AG08395 (cell line): ENCODE results near the gene ATP8B1.
"Not testable (repeated sequence)": the region's sequence is repeated elsewhere in the genome, so short reads cannot be mapped to it uniquely, and the experiment has no call there.

Experiments
- DNase-seq: peaks from one replicate; pipeline ENCODE4 v3.0.0; 2012; ENCODE audit warnings: mixed read lengths, low spot score

Gene ATP8B1

DNA sequence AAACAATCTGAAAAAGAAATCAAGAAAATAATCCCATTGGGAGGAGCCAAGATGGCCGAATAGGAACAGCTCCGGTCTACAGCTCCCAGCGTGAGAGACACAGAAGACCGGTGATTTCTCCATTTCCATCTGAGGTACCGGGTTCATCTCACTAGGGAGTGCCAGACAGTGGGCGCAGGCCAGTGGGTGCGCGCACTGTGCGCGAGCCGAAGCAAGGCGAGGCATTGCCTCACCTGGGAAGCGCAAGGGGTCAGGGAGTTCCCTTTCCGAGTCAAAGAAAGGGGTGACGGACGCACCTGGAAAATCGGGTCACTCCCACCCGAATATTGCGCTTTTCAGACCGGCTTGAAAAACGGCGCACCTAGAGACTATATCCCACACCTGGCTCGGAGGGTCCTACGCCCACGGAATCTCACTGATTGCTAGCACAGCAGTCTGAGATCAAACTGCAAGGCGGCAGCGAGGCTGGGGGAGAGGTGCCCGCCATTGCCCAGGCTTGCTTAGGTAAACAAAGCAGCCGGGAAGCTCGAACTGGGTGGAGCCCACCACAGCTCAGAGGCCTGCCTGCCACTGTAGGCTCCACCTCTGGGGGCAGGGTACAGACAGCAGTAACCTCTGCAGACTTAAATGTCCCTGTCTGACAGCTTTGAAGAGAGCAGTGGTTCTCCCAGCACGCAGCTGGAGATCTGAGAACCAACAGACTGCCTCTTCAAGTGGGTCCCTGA, 83.7 kb downstream of the ATP8B1 start:
- not testable (repeated sequence) for DNase-seq

DNA sequence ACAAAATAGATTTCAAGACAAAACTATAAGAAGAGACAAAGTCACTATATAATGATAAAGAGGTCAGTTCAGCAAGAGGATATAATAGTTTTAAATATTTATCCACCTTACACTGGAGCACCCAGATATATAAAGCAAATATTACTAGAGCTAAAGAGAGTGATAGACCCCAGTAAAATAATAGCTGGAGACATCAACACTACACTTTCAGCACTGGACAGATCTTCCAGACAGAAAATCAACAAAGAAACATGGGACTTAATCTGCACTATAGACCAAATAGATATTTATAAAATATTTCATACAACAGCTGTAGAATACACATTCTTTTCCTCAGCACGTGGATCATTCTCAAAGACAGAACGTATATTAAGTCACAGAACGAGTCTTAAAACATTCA, 86.6 kb downstream of the ATP8B1 start:
- no peak for DNase-seq

DNA sequence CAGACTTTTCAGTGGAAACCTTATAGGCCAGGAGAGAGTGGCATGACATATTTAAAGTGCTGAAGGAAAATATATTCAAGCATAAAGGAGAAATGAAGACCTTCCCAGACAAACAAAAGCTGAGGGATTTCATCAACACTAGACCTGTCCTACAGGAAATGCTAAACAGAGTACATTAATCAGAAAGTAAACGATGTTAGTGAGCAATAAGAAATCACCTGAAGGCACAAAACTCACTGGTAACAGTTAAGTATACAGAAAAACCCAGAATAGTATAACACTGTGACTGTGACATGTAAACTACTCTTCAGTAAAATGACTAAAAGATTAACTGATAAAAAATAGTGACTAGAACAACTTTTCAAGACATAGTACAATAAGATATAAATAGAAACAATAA, 87.4 kb downstream of the ATP8B1 start:
- no peak for DNase-seq

DNA sequence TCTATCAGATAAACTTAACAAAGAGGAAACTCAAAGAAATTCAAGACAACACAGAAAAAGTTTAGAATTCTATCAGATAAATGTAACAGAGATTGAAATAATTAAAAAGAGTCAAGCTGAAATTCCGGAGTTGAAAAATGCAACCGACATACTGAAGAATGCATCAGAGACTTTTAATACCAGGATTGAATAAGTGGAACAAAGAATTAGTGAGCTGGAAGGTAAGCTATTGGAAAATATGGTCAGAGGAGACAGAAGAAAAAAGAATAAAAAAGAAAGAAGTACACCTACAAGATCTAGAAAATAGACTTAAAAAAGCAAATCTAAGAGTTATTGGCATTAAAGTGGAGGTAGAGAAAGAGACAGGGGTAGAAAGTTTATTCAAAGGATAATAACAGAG, 88.0 kb downstream of the ATP8B1 start:
- DNase-seq, result no peak

DNA sequence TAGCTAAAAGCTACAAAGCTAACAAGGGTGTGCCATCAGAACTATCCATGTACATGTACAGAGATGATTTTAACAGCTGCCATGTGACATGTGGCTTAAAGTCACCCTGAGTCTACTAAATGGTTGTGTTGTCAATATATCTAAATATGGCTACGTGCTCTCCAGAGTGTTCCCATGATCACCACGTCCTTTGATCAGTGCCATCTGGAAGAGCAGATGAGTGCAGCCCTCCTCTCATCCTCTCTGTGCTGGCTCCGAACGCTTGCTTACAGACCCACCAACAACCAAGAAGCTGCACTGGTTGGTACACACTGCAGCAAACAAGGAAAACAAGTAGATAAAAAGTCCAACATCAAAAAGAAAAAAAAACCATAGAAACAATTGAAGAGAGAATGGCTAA, 92.9 kb downstream of the ATP8B1 start:
- DNase-seq, result no peak

DNA sequence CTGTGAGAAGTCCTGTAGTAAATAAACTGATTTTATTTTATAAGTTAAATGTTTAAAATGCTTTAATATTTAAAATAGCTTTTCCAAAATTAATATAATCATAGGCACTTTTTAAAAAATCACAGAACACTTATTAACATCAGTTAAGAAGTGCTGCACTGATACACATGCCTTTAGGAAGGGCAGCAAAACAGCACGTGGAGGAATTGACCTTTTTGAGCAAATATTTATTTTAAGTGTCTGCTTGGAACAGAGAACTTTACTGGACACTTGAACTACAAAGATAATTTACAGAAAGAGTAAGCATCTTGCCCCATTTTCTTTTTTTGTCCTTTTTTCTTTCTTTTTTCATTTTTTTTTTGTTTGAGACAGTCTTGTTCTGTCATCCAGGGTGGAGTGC, 93.8 kb downstream of the ATP8B1 start:
- no peak for DNase-seq

DNA sequence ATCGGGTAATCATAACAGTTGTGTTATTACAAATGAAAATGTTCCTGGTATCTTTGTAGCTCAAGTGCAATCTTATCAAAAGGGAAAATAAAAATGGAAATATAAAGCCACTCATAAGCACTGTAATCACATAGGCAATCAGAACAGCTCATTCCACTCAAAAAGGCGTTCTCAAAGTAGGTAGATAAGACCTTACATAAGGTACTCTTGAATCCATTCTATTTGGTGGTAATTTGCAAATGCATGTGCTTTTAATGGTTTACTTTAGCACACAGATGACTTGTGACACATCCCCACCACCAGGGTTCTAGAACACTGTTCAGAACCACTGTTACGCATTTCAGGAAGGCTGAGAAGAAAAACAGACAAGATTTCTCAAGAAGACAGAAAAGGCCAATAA, 94.8 kb downstream of the ATP8B1 start:
- DNase-seq, result no peak

DNA sequence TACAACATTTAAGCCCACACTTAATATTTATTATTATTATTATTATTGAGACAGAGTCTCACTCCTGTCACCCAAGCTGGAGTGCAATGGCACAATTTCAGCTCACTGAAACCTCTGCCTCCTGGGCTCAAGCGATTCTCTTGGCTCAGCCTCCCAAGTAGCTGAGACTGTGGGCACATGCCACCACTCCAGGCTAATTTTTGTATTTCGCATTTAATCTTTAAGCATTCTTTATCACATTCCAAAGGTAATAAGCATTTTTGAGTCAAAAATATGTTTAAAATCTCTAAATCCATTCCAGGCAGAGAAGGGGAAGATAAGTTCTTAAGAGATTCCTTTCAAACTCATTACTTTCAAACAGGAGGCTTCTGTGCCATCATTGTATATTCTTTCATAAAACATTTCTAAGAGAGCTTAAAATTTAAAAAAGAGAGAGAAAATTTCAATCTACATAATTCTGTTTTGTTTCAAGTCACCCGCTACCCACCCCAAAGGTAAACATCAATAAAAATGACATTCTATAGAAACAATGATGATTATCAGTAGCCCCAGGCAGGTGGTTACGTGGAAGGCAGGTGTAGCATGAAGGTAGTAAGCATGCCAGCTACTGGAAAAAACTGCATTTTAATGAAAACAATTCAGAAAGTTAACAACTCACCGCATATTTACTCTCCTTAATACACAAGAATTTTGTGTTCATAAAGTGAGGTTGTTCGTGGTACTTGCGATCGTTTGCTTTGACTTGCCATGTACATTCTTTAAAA, 97.1 kb downstream of the ATP8B1 start:
- DNase-seq, result no peak

DNA sequence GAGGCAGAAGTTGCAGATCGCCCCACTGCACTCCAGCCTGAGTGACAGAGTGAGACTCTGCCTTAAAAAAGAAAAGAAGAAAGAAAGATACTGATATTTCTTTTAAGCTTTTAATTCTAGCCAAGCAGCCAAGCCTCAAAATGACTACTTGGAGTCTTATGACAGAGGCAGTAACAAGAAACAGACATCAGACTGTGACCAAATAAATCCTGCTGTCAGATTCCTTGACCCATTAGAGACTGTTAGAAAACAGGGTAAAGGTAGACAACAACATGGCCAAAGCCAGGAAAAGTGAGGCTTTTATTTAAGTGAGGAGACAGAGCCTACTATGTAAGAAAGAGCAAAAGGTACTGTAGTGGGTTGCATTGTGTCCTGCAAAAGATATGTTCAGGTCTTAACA, 98.1 kb downstream of the ATP8B1 start:
- no peak for DNase-seq

DNA sequence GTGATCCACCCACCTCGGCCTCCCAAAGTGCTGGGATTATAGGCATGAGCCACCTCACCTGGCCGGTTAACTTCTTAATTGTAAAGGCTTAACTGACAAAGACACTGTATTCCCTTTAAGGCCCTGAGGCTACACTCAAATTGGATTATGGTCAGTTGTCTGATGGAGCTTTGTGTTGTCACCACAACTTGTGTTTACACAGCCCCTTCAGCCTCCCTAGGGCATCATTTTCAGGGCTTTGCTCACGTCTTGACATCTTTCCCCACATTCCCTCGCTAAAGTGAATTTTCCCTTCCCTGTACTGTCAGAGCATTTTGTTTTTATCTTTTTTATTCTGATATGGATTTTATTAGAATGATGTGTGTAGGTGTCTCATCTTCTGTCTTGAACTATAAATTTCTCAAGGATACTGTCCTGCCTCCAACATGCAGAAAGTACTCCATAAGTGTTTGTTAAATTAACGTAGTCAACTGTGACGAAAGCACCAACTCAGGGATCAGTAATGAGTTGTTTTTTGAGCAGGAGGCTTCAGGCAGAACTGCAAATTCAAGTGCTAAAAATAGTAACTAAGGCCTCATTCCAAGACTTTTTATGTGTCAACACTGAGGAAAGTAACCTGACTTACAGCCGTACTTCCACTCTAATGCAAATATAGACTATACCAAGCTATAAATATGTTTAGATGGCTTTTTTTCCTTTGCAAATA, 104.4 kb downstream of the ATP8B1 start:
- DNase-seq, result peak; percentile 24

DNA sequence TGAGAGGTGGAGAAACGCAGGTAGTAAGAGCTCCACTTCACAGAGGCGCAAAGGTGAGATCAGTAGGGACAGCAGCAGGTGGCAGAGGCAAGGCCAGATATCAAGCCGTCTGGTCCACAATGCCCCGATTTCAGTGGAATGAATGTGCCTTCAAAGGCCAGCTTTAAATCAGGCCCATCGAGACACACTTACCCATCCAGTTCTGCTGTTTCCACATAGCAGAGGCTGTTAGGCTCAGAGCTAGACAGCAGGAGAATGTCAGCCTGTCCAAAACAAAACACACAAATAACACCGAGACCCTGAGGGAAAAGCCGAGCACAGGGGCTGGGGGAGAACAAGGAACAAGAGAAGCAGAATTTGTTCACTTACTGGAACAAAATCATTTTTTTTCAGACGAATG, 105.7 kb downstream of the ATP8B1 start:
- no peak for DNase-seq

DNA sequence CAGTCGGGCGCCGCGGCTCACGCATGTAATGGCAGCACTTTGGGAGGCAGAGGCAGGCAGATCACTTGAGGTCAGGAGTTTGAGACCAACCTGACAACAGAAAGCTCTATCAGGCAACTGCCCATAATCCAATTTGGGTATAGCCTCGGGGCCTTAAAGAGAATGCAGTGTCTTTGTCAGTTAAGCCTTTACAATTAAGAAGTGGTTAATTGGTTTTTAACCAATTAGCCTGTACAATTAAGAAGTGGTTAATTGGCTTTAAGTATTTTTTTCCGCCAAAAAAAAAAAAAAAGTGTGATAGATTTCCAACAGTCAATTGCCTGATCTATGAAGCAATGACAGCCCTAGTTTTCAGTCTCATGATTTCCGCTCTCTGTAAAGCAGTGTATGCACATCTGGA, 106.8 kb downstream of the ATP8B1 start:
- DNase-seq, result no peak

DNA sequence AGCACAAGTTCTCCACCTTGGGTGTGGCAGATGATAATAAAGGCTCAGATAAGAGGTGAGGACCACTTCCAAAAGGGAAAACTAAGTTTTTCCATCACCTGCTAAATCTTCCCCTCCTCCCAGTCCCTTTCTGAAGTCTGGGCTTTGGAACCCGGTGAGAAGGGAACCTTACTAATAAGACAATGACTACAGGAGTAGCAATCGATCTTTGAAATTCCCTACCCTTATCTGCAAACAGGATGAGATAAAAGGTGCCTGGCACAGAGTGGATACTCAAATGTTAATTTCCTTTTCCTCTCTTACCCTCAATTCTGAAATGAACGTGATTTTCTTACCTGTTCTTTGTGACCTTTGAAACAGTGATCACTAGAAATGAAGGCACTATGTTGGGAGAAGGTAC, 111.8 kb downstream of the ATP8B1 start:
- no peak for DNase-seq

DNA sequence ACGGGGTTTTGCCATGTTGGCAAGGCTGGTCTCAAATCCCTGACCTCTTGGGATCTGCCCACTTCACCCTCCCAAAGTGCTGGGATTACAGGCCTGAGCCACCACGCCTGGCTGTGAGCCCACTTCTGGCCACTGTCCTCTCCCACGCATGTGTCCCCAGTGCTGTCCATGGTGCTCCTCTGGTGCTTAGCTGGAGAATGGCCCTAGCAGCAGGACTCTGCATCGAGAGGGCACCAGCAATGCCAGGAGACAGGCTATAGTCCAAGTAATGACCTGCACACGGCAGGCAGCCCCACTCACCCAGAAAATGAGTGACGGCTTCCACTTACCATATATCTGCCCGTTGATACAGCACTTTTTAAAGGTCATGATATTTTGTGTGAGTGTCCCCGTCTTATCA, 115.1 kb downstream of the ATP8B1 start:
- no peak for DNase-seq

DNA sequence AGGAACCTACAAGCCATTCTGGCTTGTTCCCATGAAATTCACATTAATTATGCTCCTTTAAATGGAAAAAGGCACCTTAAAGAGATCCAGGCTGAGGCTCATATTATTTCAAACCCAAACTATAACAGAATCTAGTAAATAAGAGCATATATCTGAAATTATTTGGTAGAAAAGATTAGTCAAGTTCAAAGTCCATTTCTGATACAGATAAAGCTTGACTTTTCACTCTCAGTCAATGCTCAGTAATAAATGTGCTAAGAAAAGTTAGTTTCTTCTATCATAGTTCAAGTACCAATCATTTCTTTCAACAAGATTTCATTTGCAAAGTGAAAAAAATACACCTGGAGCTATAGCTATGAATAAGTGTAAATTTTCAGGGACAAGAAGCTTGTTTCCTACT, 119.6 kb downstream of the ATP8B1 start:
- no peak for DNase-seq

DNA sequence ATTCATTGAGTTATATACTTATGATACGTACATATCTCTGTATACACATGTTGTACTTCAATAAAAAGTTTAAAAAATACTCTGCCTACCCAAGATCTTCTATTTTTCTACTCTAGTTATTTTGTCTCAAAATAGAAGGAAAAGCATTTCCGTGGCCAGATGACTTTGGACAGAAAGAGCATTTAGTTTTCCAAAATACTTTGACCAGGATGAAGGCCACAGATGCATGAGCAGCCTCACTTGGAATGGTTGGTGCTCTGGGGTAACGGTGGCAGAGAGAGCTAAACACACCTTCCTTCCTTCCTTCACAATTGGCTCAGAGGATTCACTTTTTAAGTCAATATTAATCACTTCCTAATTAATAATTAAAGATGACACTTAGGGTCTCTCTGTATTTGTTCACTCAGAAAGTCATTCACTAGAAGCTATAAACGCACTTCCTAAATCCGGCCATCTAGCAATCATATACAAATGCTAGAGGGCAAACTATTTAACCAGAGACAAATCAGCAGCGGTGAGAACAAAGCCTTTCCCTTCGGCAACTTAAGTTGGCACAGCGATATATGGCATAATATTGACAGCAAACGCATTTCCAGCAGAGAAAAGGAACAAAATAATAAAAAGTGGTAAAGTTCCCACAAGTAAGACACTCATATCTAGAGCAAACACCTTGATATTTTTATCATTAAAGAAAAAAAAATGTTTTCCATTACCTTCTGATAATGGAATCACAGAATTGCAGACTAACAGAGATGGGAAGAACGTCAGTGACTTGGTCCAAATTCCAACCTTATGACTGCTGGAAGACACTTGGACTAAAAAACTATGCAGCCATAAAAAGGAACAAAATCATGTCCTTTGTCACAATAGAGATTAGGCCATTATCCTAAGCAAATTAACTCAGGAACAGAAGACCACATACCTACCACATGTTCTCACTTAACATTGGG, 125.6 kb downstream of the ATP8B1 start:
- DNase-seq, result no peak

DNA sequence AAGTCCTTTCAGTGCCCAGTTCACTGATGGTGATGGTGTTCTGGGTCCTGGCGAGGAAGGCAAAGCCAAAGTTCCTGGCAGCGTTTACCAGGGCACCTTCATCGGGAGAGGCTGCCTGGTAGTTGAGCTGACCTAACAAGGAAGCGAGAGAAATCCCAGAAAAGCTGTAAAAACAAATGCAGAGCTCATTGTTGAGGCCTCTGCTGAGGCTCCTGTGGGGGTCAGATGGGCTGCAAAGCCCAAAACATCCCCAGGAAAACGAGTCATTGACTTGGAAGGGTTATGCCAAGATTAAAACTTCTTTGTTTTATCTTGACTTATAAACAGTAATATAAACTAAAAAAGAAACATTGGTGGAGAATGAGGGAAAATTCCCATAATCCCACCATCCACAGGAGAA, 128.2 kb downstream of the ATP8B1 start:
- no peak for DNase-seq

DNA sequence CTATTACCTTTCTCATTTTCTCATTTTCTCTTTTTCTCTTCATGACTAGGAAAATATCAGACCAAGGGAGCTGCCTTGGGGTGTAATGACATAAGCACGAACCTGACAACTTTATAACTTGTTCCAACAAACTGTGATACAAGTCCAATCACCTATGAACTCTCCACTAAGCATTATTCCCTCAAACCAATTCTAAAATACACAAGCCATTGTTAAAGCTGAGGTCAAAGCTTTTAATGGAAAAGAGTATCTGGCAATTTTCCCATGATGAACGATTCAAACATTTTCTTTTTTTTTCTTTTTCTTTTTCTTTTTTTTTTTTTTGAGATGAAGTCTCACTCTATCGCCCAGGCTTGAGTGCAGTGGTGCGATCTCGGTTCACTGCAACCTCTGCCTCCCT, 133.1 kb downstream of the ATP8B1 start:
- no peak for DNase-seq

DNA sequence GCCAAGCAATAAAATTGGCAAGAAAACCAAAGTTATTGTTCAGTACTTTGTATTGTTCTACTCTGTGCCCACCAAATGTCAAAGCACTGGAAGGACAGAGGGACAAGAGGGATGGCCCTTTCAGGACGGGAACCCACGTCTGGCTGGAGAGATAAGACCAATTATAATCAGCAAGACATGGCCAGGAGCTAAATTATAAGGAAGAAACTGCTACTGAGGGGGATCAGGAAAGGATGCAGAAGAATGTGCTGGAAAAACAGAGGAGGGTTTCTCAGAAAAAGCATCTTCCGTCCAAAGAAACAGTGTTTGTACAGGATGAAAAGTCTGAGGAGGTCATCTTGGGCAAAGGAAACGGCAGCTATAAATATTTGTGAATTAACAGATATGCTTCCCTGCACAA, 135.1 kb downstream of the ATP8B1 start:
- DNase-seq, result no peak

DNA sequence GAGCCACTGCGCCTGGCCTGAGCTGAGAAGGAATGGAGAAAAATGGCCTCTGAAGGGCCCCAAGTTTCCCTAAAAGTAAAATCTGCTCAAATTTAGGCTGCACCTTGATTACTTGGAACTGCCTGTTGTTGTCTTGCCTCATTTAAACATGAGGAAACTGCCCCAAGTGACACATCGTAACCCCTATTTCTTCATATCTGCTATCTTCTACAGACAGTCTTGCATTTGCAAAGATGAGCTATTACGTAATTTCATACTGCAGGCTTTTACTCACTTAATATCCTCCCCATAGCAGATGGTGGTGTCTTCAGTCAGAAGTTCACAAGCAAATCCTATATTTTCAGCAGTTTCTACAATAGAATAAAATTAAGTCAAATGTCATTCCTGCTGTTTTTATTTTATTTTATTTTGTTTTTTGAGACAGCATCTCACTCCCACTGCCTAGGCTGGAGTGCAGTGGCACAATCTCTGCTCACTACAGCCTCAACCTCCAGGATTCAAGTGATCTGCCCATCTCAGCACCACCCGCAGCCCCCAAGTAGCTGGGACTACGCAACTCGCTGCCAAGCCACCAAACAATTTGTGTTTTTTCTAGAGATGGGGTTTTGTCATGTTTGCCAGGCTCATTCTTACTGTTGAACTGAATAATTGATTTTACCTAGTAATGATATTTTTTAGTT, 136.2 kb downstream of the ATP8B1 start:
- DNase-seq, result peak; percentile 62

DNA sequence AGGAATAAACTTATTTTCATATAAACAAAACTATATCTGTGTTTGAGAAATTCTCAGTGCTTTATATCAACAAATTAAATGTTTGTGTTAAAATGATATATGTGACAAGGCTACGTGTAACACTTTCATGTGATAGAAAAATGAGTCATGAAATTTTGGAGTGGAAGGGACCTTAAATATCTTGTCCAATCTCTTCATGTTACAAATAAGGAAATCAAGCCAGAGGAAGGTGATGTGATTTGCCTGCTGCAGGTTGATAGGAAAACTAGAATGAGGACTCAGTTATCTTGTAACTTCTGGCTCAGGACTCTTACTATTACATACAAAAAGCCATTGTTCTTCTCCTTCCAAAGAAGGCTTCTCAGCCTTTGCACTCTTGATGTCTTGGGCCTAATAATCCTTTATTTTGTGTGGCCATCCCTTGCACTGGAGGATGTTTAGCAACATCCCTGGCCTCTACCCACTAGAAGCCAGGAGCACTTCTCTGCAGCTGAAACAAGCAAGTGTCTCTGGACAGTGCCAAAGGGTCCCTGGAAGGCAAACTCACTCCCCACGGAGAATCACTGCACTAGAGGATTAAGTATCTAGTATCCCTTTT, 138.4 kb downstream of the ATP8B1 start:
- DNase-seq, result no peak
